HG03432 (cell line): ENCODE results near the gene MPHOSPH6.
"Not testable (repeated sequence)": the region's sequence is repeated elsewhere in the genome, so short reads cannot be mapped to it uniquely, and the experiment has no call there.

Experiments
- ATAC-seq: cut with Tn5 transposase; IDR thresholded peaks from one replicate; pipeline ENCODE4 v1.9.1; 2021; ENCODE audit warnings: mild to moderate bottlenecking, moderate library complexity; ENCODE audit not compliant: unreplicated experiment

The MPHOSPH6 gene

DNA sequence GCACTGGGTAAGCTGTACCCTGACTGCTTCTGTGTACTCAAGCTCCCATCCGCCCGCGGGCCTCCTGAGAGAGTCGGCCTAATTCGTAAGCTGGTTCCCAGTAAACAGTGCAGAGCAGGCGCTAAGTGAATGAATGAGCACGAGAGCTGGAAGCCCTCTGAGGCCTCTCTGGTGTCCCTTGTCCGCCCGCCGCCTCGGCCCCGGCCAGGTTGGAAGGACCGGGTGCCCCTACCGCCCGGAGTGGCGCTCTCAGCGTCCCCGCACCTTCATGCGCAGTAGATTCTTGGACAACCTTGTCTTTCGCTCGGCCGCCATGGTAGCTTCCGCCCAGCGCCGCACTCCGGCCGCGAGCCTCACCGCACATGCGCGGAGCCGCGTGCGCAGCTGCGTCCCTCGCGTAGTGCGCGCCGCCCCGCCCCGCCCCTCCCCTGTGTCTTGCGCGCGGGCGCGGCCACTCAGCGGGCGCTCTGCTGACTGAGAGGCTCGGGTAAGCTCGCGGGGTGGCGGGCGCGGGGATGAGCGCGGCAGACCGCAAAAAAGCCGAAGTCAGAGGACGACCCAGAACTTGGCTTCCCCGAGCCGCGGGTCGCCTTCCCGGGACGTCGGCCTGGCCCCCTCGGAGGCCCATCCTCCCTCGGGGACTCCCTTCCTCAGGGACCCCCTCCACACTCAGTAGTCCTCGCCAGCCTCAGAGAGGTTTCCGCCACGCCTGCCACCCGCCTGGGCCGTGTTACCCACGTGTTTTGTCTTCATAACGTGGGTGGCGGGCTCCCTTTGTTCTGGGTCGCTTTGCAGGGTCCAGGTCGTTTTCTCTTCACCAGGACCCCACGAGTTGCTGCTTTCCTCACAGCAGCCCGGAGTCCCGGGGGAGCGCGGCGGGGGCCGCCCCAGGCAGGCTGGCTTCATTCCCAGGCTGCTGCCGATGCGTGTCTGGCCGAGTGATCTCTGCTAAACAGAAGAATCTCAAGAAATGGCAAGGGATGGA is at the start of gene MPHOSPH6:
MPHOSPH6 (minus strand) TSS at position 364 of the 985 bp plus-strand sequence; CDS start at position 315, 49 bp downstream.
- ATAC-seq = peak; percentile 98

DNA sequence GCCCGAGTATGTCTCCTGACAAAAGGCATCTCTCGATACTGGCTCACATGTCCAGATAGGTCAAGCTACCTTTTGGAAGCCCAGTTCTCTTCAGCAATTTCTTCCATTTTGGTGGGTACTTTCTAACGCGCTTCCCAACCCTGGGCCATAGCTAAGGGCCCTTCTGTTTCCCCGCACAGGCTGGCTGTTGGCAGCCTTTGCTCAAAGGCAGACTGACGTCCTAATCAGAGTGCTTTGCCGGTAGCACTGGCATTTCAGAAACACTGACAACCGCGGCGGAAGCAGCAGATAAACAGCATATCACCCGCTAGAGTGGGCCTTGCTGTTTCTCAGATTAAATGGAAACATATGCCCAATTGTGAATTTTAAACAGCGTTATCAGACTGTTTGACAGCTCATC is 49.3 kb upstream of the MPHOSPH6 start:
- no peak for ATAC-seq

- not testable (repeated sequence) for ATAC-seq
Measured at GRCh38 chr16:82209314-82209713, 39.3 kb upstream of the MPHOSPH6 start.

- no peak for ATAC-seq
Measured at GRCh38 chr16:82203198-82203597, 33.2 kb upstream of the MPHOSPH6 start.

- ATAC-seq = no peak
Measured at GRCh38 chr16:82201926-82202325, 31.9 kb upstream of the MPHOSPH6 start.

DNA sequence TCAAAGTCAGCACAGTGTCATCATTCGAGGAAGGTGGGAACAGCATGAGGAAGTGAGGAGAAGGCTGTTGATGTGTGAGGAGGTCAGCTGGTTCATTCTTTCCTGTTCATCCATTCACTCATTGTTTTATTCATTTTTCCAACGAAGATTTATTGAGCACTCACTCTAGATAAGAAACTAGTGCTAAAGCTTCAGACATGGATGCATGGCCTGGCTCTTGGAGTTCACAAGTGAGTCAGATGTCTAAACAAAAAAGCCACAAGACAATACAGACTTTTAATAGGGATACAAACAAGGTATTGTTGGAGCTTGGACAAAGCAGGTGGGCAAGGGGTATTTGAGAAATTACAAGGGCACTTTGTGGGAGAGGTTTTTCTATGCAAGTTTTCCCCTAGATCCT is 31.3 kb upstream of the MPHOSPH6 start:
- no peak for ATAC-seq

DNA sequence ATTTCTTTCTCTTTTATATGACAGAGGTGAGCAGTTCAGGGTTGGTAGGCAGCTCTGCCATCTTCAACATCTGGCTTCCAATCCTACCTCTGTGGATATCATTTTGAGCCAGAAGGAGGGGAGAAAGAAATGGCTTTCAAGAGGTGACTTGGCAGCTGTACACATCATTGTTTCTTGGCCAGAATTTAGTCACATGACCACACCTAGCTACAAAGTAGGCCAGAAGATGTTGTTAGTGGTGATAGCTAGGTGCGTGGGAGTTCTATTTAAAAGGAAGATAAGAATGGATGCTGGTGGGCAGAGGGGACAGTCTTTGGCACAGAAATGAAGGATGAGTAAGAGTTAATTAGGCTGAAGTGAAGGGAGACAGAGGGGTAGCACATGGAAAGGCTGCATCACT is 29.2 kb upstream of the MPHOSPH6 start:
- no peak for ATAC-seq

DNA sequence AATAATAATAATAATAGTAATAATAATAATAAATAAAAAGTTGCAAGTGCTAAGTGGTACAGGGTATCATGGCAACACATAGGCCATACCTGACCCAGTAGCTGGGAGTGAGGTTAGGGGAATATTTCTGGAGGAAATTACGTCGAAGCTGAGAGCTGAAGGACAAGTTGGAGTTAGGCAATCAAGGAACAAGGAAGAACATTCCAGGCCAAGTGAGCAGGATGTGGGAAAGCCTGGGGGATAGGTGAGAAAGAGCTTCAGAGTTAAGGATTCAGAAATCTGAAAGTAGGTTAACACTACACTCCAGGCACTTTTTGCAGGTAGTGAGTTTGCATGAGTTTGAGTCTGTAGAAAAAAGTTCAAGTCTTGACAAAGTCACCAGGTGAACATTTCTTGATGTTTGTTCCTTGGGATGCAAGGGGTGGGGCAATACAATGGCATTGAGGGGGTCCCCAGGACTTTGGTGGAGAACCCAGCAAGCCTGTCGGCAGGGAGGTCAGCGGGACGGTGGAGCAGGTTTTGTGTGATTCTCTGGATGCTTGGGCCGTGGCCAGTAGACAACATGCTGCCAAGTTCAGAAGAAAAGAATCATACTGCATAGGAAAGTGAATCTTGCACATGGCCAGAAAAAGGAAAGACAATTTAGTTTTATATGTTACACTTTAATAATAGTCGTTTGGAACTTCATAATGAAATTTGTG is 27.7 kb upstream of the MPHOSPH6 start:
- no peak for ATAC-seq

DNA sequence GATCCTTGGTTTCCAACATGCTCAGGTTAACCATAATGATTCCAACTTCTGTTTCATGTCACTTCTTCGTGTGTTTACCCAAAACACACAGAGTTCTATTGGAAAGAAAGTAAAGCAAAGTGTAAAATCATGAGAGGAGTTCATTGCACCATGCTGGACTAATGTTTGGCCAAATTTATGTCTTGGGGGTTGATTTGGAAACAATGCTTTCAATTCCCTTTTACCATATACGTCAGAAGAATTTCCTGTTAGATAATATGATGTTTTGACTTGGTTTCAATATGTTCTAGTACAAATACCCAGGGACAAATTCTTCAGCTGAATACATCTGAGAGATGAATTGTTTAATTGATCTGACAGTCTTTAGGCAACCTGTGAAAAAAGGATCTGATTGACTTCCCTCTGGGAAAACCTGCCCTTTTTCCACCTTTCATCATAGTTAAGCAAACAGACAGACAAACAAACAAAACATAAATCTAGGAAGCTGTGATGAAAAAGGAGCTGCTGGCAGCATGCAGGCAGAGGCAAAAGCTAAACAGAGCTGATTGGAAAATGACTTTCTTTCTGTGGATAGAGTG is 26.0 kb upstream of the MPHOSPH6 start:
- ATAC-seq = no peak

DNA sequence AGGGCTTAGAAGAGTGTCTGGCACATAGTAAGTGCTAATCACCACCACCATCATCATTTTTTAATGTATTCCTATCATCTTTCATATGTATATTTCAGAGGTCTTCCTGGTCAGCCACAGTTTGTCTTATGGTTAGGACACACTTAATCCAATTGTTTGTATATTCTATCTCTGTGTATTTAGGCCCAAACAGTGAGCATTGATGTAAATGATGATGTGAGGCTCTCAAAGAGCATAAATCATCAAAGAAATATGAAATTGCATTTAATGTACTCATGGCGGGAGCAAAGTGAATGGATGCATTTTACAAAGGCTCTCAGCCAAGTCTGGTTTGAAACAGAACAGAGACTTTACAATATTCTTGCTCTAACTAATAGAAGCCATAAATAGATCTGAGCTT is 24.1 kb upstream of the MPHOSPH6 start:
- ATAC-seq = no peak

DNA sequence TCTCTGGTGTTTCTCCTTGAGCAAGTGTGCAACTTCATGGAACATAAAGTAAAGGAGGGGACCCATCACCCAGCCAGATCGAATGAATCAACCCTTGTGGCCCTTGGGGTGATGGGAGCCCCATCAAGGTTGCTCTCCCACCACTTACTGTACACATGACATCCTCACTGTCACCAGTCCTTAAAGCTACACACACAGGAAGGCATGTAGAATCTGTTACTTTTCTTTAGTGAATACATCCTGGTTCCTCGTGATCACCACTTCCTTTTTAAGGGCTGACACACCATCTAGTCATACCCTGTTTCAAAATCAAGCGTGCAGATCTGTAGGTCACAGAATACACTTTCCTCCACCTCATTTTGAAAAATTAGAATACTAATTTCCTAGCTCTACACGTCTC is 22.6 kb upstream of the MPHOSPH6 start:
- ATAC-seq = no peak

GRCh38 chr16:82190386-82190785 is 20.4 kb upstream of the MPHOSPH6 start:
- no peak for ATAC-seq

DNA sequence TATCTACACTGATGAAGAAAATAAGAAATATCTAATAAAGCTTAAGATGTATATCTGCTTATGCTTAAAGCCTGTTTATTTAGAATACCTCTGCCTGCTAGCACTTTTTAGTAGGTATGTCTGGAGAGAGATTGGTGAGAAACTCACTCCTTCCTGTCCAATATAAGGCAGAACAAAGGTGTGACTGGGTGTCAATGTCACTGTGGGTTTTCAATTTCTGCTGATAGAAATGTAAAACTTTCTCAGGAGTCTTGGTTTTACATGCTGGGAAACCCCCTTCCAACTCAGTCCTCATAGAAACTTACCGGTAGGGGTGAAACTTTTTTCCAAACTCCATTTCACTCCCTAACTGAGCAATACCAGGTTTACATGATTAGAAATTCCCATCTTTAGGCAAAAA is 17.8 kb upstream of the MPHOSPH6 start:
- peak; percentile 57 for ATAC-seq

GRCh38 chr16:82185012-82185411 is 15.0 kb upstream of the MPHOSPH6 start:
- no peak for ATAC-seq

DNA sequence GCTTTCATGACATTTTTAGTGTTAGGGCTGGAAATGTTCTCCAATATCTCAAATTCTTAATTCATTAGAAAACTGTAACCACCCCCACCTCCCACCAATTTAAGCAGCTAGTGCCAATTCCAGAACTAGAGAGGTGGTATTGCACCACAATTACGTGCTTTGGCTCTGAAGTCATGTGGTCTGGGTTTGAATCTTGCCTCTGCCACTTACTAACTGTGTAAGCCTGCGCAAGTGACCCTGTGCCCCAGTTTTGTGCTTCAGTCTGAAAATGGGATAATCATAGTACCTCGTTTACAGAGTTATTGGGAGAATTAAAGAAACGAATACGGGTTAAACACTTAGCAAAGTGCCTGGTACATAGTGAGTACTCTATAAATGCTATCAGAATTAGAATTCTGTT is 14.2 kb upstream of the MPHOSPH6 start:
- ATAC-seq = no peak

DNA sequence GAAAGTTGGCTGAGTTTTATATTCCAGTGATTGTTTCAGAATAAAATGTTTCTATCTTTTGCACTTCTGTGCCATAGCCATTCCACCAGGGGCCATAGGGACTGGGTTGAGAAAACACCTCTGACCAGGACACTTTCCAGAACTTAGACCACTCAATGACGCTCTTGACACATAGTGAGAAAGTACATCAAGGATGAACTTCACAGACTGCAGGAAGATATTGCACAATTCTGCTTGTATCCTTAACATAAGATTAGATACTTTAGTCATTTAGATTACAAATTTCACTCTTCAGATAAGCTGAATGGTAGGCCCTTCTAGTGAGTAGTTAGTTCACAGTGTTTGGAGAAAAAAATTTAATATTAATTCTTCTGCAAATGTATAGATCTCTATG is 13.0 kb upstream of the MPHOSPH6 start:
- no peak for ATAC-seq

DNA sequence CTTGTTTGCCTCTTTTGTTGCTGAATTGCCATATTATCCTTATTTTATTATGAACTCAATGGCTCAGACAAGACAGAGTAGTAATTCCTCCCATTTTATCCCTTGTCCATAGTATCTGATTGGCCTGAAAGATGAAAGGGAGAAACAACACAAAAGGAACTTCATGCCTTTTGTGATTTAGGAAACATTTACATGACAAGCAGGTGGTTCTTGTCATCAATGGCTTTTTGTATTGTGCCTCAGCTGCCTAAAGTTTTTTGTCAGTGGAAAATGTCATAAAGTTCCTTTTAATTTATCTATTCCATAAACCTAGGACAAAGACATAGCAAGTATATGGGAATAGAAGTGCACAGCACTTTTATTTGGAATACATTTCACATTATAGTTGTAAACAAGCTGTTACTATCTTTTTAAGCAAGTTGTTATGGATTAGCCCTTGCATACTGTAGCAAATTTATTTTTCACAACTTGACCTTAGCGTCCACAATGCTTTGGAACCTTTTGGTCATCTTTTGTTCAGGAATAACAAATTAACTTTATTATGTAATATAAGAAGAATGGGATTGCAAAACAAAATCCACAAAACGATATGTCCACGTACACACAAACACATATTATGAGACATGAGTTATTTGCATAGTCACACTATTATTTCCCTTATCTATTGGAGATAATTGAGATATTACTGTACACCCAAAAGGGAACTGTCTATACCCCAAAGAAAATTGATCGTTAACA is 12.4 kb upstream of the MPHOSPH6 start:
- no peak for ATAC-seq

DNA sequence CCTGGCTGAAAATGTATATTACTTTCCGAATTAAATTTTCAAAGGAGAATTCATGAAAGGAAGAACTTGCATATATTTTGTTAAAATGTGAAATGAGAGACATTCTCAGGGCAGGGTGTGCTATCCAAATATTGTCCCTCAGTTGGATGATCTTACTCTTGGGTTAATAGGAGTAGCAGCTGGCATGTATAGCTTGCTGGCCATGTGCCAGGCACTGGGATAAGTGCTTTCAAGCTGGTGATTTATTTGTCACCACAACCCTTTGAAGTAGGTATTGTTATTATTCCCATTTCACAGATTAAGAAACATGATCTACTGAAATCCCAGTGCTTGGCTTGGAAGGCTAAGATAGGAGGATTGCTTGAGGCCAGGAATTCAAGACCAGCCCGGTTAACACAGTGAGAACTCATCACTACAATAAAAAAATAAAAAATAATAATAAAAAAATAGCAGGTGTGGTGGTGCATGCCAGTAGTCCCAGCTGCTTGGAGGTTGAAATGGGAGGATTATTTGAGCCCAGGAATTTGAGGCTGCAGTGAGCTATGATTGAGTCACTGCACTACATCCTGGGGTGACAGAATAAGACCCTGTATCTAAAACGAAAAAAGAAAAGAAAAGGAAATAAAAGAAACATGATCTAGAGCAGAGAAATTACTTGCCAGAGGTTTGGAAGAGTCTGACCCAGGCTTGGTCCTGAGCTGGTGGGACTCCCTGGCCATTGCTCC is 11.6 kb upstream of the MPHOSPH6 start:
- no peak for ATAC-seq

- no peak for ATAC-seq
Measured at GRCh38 chr16:82178352-82178751, 8.3 kb upstream of the MPHOSPH6 start.

DNA sequence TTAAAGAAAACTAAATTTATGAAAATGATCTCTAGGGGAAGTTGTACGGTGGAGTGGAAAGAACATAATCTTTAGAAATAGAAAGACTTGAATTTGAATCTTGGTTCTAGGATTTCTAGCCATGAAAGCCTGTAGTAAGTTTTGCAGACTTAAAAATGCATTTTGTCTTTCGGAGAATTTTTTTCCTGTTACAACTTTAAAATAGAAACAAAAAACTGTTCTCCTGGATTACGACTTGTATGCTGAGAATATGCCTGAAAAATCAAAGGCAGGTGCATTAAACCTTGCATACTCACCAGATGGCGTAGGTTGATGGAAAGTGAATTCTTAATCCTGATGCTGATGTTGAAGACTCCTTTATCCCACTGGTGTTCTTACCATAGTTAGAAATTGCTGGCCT is 7.5 kb upstream of the MPHOSPH6 start:
- ATAC-seq = no peak
